GM10266 (cell line): ENCODE results near the gene ACOX3.
A peak's percentile ranks its signal among the peaks of the same experiment; 100 is the strongest.

Source experiments
- DNase-seq: peaks from one replicate; pipeline ENCODE4 v3.0.0; 2012; ENCODE audit errors: extremely low spot score
- TF ChIP-seq, protein P1 (sequence below): IDR thresholded peaks from 2 replicates; pipeline ENCODE4 v1.5.1; 2012; ENCODE audit warnings: mild to moderate bottlenecking, low read depth; ENCODE audit not compliant: control insufficient read depth, insufficient read depth; ENCODE audit errors: missing control alignments

The ACOX3 gene

DNA sequence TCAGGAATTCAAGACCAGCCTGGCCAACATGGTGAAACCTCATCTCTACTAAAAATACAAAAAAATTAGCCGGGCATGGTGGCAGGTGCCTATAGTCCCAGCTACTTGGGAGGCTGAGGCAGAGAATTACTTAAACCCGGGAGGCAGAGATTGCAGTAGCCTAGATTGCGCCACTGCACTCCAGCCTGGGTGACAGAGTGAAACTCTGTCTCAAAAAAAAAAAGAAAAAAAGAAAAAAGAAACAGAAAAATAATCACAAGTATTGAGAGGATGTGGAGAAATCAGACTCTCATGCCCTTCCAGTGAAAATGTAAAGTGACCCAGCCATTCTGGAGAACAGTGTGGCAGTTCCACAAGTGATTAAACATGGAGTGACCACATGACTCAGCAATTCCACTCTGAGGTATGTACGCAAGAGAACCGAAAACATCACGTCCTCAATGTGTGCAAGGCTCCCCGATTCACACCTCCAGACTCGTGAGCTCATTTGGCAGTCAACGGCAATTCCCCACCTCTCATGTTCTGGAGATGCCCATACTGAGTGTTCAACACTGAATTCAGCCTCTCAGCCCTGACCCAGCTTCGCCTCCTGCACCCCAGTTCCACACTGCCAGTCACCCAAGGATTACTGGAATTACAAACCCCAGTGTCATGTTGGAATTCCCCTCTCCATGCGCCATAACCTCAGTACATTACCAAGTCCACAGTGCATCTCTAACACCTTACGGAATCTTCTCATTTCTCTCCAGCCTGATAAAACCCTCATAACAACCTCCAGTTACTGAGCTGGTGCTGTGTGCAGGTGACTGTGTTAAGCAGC, 21.1 kb downstream of the ACOX3 start:
- TF ChIP-seq, protein P1, sequence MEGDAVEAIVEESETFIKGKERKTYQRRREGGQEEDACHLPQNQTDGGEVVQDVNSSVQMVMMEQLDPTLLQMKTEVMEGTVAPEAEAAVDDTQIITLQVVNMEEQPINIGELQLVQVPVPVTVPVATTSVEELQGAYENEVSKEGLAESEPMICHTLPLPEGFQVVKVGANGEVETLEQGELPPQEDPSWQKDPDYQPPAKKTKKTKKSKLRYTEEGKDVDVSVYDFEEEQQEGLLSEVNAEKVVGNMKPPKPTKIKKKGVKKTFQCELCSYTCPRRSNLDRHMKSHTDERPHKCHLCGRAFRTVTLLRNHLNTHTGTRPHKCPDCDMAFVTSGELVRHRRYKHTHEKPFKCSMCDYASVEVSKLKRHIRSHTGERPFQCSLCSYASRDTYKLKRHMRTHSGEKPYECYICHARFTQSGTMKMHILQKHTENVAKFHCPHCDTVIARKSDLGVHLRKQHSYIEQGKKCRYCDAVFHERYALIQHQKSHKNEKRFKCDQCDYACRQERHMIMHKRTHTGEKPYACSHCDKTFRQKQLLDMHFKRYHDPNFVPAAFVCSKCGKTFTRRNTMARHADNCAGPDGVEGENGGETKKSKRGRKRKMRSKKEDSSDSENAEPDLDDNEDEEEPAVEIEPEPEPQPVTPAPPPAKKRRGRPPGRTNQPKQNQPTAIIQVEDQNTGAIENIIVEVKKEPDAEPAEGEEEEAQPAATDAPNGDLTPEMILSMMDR, result no peak
- peak; percentile 69 for DNase-seq

DNA sequence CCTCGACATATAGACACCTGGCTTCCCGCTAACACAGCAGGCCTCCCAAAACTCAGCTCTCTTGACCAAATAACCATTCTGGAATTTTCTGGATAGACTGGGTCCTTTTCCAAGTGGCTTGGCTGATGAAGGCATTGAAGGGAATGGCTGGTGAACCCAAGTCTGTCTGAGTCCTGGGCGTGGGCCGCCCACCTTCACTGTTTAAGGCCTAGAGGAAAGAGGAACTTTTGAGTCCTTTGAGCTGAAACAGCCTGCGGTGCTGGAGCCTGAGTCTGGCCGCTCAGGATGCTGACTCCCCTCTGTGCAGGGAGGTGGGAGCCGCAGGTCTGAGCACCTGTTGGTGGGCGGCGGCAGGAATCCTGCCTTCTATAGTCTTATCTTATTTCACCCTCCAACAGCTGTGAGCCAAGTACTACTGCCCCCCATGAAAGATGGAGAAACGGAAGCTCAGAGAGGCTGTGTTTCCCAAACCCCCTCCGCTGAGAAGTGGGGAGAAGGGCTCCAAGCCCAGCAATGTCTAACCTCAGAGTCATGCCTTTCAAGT, 23.4 kb downstream of the ACOX3 start:
- no peak for DNase-seq
- TF ChIP-seq, protein P1, result no peak

GRCh38 chr4:8414377-8414776, 26.1 kb downstream of the ACOX3 start:
- no peak for DNase-seq
- TF ChIP-seq, protein P1, result no peak

DNA sequence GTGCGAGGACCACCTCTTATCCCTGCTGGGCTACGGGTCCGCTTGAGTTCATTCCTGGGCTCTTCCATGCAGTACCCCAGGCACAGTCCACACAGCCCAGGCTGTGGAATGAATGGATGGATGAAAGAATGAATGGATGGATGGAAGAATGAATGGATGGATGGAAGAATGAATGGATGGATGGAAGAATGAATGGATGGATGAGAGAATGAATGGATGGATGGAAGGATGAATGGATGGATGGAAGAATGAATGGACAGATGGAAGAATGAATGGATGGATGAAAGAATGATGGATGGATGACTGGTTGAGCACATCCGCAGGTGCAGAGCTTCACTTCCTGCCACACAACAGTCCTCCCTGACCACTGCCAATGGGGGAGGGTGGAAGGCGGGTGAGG, 28.2 kb downstream of the ACOX3 start:
- DNase-seq, result no peak
- TF ChIP-seq, protein P1, result no peak

DNA sequence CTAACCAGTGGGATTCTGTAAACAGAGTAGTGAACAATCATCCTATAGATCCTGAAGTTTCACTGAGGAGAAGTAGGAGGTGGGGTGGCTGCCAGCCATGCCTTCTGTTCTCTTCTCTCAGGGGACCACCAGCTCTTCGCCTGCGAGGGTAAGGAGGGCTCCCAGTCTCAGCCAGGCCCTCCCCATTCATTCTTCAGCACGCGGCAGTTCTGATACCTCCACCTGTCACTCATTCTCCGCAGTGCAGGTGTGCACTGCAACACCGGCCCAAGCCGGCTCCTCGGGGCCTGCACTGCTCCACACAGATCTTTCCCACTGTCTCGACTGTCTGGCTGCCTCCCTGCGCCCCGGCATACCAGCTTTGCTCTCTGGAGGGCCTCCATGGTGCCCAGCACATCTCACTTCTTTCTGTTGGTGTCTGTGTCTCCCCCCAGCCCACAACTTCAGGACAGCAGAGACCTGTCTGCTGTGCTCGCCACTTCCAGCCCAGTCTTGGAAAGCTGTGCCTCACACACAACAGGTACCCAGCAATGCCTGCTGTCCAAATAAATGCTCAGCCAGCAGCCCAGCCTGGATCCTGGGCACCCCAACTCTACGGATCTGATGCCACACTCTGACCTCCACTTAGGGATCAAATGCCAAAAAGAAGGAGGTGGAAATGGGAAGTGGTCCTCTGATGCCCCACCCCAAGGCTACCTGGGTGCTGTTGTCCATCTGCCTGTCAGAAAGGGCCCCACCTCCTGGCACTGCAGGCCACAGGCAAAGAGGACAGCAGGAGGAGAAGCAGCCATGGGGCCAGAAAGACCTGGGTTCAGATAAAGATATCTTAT, 29.0 kb downstream of the ACOX3 start:
- no peak for DNase-seq
- TF ChIP-seq, protein P1, result no peak

GRCh38 chr4:8410641-8411271, 29.8 kb downstream of the ACOX3 start:
- TF ChIP-seq, protein P1, result peak; percentile 16
- DNase-seq, result no peak
